Measurements from ENCODE around the gene PRKCB.
A peak's percentile ranks its signal among the peaks of the same experiment; 100 is the strongest.
"Not testable (repeated sequence)": the region's sequence is repeated elsewhere in the genome, so short reads cannot be mapped to it uniquely, and the experiment has no call there.

The PRKCB gene

DNA sequence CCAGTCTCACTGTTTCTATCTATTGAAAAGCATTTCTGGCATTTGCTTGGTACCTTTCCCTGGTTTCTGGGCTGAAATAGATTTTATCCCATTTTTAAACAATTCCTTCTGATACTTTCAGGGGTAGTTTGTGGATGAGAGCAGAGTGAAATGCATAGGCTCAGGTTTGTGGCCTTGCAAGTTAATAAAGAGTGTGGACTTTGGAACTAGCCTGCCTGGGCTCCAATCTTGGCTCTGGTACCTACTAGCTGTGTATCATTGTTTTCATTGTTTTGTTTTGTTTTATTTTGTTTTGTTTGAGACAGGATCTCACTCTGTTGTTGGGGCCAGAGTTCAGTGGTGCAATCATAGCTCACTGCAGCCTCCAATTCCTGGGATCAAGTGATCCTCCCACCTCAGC is 175.5 kb downstream of the PRKCB start:
- no peak overlapping the region for H3K4me2 ChIP-seq (ENCODE audit: low read depth, low read length, poor library complexity, severe bottlenecking)
- H3K9ac ChIP-seq (ENCODE audit: low read length): no peak overlapping the region
- H3K27me3 ChIP-seq (ENCODE audit: low read length): no peaks in the 10 kb centered on the region
- no peaks in the 10 kb centered on the region for H4K20me1 ChIP-seq (ENCODE audit: low read depth, low read length)
- H3K27ac ChIP-seq (ENCODE audit: low read depth, low read length): no peak overlapping the region
- TF ChIP-seq EZH2phosphoT487 (conservative IDR thresholded peaks at IDR 0.05; ENCODE audit: low read length) (no peak), CTCF (IDR thresholded peaks at IDR 0.05; ENCODE audit: insufficient read depth, low read length, poor library complexity, severe bottlenecking) (no peak)
- no peaks in the 10 kb centered on the region for H3K9me3 ChIP-seq (ENCODE audit: insufficient read depth, low read length)
- H3K4me3 ChIP-seq (ENCODE audit: insufficient read depth, low read length, poor library complexity, severe bottlenecking): no peak overlapping the region
- no peaks in the 10 kb centered on the region for H3K79me2 ChIP-seq (ENCODE audit: insufficient read depth, low read length)
- no peaks in the 10 kb centered on the region for H3K9me2 ChIP-seq (replicated peaks; ENCODE audit: insufficient read depth, low read length)
- H3K36me3 ChIP-seq (ENCODE audit: low read length): no peaks in the 10 kb centered on the region
- H3F3A ChIP-seq (ENCODE audit: insufficient read depth): 0 out of 2 replicates have a peak, but pooled peaks cover 5% of the 10 kb centered on the region
- no peak overlapping the region for H2AFZ ChIP-seq (ENCODE audit: low read depth, low read length, severe bottlenecking)

DNA sequence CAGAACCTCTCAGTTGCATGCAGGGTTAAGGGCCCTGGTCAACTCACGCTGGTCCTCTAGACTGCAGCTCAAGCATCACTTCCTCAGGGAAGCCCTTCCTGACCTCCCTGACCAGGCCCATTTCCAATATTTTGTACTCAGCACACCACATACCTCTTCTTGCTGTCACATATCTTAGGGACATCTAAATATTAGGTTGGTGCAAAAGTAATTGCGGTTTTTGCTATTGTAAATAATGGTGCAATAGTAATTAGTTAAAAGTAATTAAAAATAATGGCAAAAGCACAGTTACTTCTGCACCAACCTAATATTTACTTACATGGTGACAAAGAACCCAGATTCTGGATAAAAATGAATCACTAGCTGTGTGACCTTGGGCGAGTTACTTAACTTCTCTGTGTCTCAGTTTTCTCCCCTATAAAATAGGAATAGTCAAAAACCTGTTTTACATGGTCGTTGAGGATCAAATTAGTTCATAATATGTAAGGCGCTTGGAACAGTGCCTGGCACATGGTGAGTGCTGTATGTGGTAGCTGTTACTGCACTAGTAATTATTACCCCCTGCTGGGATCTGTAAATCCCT is 177.4 kb downstream of the PRKCB start:
- no peak overlapping the region for H3K4me2 ChIP-seq (ENCODE audit: low read depth, low read length, poor library complexity, severe bottlenecking)
- no peak overlapping the region for H3K27ac ChIP-seq (ENCODE audit: low read depth, low read length)
- no peaks in the 10 kb centered on the region for H3K9me3 ChIP-seq (ENCODE audit: insufficient read depth, low read length)

GRCh38 chr16:24013864-24014645 is 178.3 kb downstream of the PRKCB start:
- Histone ChIP-seq H2AFZ (ENCODE audit: low read depth, low read length, severe bottlenecking) (peak overlapping the region; percentile 53), H3K79me2 (ENCODE audit: insufficient read depth, low read length) (no peaks in the 10 kb centered on the region), H3K9me3 (ENCODE audit: insufficient read depth, low read length) (no peaks in the 10 kb centered on the region), H3F3A (ENCODE audit: insufficient read depth) (0 out of 2 replicates have a peak, but pooled peaks cover 5% of the 10 kb centered on the region), H4K20me1 (ENCODE audit: low read depth, low read length) (no peaks in the 10 kb centered on the region), H3K4me2 (ENCODE audit: low read depth, low read length, poor library complexity, severe bottlenecking) (peak overlapping the region; percentile 57), H3K36me3 (ENCODE audit: low read length) (no peaks in the 10 kb centered on the region), H3K9ac (ENCODE audit: low read length) (0 out of 2 replicates have a peak overlapping the region, but pooled peaks have one; percentile 9), H3K27me3 (ENCODE audit: low read length) (no peaks in the 10 kb centered on the region), H3K4me3 (ENCODE audit: insufficient read depth, low read length, poor library complexity, severe bottlenecking) (peak overlapping the region; percentile 25), H3K9me2 (replicated peaks; ENCODE audit: insufficient read depth, low read length) (no peaks in the 10 kb centered on the region), H3K27ac (ENCODE audit: low read depth, low read length) (peak overlapping the region; percentile 42)
- TF ChIP-seq EZH2phosphoT487 (conservative IDR thresholded peaks at IDR 0.05; ENCODE audit: low read length) (no peak), CTCF (IDR thresholded peaks at IDR 0.05; ENCODE audit: insufficient read depth, low read length, poor library complexity, severe bottlenecking) (no peak)

More for the DNA sequence above, 177.4 kb downstream of the PRKCB start:
- Histone ChIP-seq H2AFZ (ENCODE audit: low read depth, low read length, severe bottlenecking) (no peak overlapping the region), H3K9me2 (replicated peaks; ENCODE audit: insufficient read depth, low read length) (no peaks in the 10 kb centered on the region), H3K9ac (ENCODE audit: low read length) (no peak overlapping the region), H3K27me3 (ENCODE audit: low read length) (no peaks in the 10 kb centered on the region), H3K4me3 (ENCODE audit: insufficient read depth, low read length, poor library complexity, severe bottlenecking) (no peak overlapping the region), H4K20me1 (ENCODE audit: low read depth, low read length) (no peaks in the 10 kb centered on the region), H3K36me3 (ENCODE audit: low read length) (no peaks in the 10 kb centered on the region), H3K79me2 (ENCODE audit: insufficient read depth, low read length) (no peaks in the 10 kb centered on the region), H3F3A (ENCODE audit: insufficient read depth) (0 out of 2 replicates have a peak, but pooled peaks cover 5% of the 10 kb centered on the region)
- TF ChIP-seq CTCF (IDR thresholded peaks at IDR 0.05; ENCODE audit: insufficient read depth, low read length, poor library complexity, severe bottlenecking) (no peak), EZH2phosphoT487 (conservative IDR thresholded peaks at IDR 0.05; ENCODE audit: low read length) (no peak)

- H3K9me3 ChIP-seq (ENCODE audit: insufficient read depth, low read length); H3K36me3 ChIP-seq (ENCODE audit: low read length); H4K20me1 ChIP-seq (ENCODE audit: low read depth, low read length); H3K27ac ChIP-seq (ENCODE audit: low read depth, low read length); H3K27me3 ChIP-seq (ENCODE audit: low read length); H3K79me2 ChIP-seq (ENCODE audit: insufficient read depth, low read length); H3K4me3 ChIP-seq (ENCODE audit: insufficient read depth, low read length, poor library complexity, severe bottlenecking); H3F3A ChIP-seq (ENCODE audit: insufficient read depth); H3K9me2 ChIP-seq (replicated peaks; ENCODE audit: insufficient read depth, low read length); H2AFZ ChIP-seq (ENCODE audit: low read depth, low read length, severe bottlenecking); H3K9ac ChIP-seq (ENCODE audit: low read length): not testable (repeated sequence)
- peak overlapping the region; percentile 57 for H3K4me2 ChIP-seq (ENCODE audit: low read depth, low read length, poor library complexity, severe bottlenecking)
These were observed 179.2 kb downstream of the PRKCB start for GRCh38 chr16:24014955-24015354.

Measured in SU-DHL-6 (cell line).